K562 (cell line): ENCODE measurements around the gene KCNAB2. TPM values are rescaled to one million over a fixed set of nuclear protein-coding genes. Genes with fewer than 3 reads are reported as not detected.

ENCODE experiments used
- ATAC-seq: fragments of 200-7000 bp; cut with Tn5 transposase; 3 replicates; pipeline ENCODE4 v1.9.1; 2020; ENCODE audit warnings: moderate library complexity
- BruUV-seq: library from RNA; stranded (reverse); fragments of 400-500 nt; replicated peaks from 2 replicates; lab custom pipeline; 2021; lab: Mats Ljungman, UMichigan
- CTCF ChIA-PET: fragments of 300-600 bp; formaldehyde crosslinking; extraction: SDS; loops from one replicate; lab custom pipeline; 2021; ENCODE audit warnings: low intra/inter-chr PET ratio; lab: Yijun Ruan, JAX
- POLR2A ChIA-PET: fragments of 300-600, 350-650 bp; sonication (Branson Sonifier 250); formaldehyde crosslinking; extraction: SDS; loops from one replicate; lab custom pipeline; 2021; ENCODE audit warnings: antibody characterized with exemption, inconsistent platforms; lab: Yijun Ruan, JAX
- DNase-seq, 4 experiments: peaks; one replicate each; pipeline versions ENCODE4 v3.0.0 to v3.0.0-alpha.2; 2011 to 2018; ENCODE audit warnings: low spot score in 3 of 4, mixed read lengths in 3 of 4; ENCODE audit errors: extremely low read depth in 1 of 4
- FAIRE-seq: peaks from 2 replicates; lab custom pipeline; 2011; peaks lifted over from hg19 to GRCh38; lab: Jason Lieb, UNC
- H2AFZ ChIP-seq: 2 replicates; pipeline ENCODE4 v1.6.0; 2011; ENCODE audit warnings: low read depth, low read length, control low read depth, inconsistent platforms
- H3K27ac ChIP-seq: fragments of 200-600 bp; 3 replicates; pipeline ENCODE4 v1.8.0; 2011; ENCODE audit warnings: low read depth, mild to moderate bottlenecking, control low read depth, inconsistent platforms, low read length, moderate library complexity, mixed read lengths; ENCODE audit errors: extremely low read depth
- H3K27me3 ChIP-seq, 2 experiments: fragments of 300-600 bp in 1 of 2; 2 replicates in 1 of 2; 3 replicates in 1 of 2; pipeline versions ENCODE4 v1.6.0 to v1.8.0; 2011; ENCODE audit warnings: inconsistent platforms in 2 of 2, low read length in 2 of 2, mild to moderate bottlenecking in 1 of 2, mixed read lengths in 1 of 2, moderate library complexity in 1 of 2; ENCODE audit not compliant: control insufficient read depth in 2 of 2, insufficient read depth in 2 of 2
- H3K36me3 ChIP-seq: fragments of 300-600 bp; 3 replicates; pipeline ENCODE4 v1.8.0; 2011; ENCODE audit warnings: mild to moderate bottlenecking, low read length, inconsistent platforms; ENCODE audit not compliant: control insufficient read depth, insufficient read depth
- H3K4me1 ChIP-seq, 2 experiments: fragments of 200-600 bp in 1 of 2; replicated peaks in 1 of 2; 2 replicates in 1 of 2; 3 replicates in 1 of 2; pipeline versions ENCODE4 v1.5.1 to v1.8.0; 2011; ENCODE audit warnings: inconsistent platforms in 2 of 2, low read length in 2 of 2, mild to moderate bottlenecking in 1 of 2, mixed read lengths in 1 of 2, moderate library complexity in 1 of 2; ENCODE audit not compliant: control insufficient read depth in 2 of 2, insufficient read depth in 2 of 2
- H3K4me2 ChIP-seq: 2 replicates; pipeline ENCODE4 v1.6.1; 2011; ENCODE audit warnings: low read length, control low read depth, inconsistent platforms, mixed read lengths; ENCODE audit not compliant: insufficient read depth
- H3K4me3 ChIP-seq: fragments of 200-600 bp; sonication (generic), shearing (Covaris generic); 2 replicates; pipeline ENCODE4 v1.5.1; 2016; ENCODE audit warnings: control low read depth, inconsistent platforms
- H3K79me2 ChIP-seq: fragments of 200-600 bp; 3 replicates; pipeline ENCODE4 v1.8.0; 2011; ENCODE audit warnings: low read length, inconsistent platforms; ENCODE audit not compliant: control insufficient read depth, insufficient read depth
- H3K9ac ChIP-seq, 2 experiments: 2 replicates each; pipeline versions ENCODE4 v1.6.0 to v1.6.1; 2011; ENCODE audit warnings: low read depth in 2 of 2, low read length in 2 of 2, control low read depth in 1 of 2, inconsistent platforms in 1 of 2, mild to moderate bottlenecking in 1 of 2, mixed read lengths in 1 of 2; ENCODE audit not compliant: insufficient read depth in 1 of 2
- H3K9me1 ChIP-seq: one replicate; pipeline ENCODE4 v1.6.0; 2011; ENCODE audit warnings: inconsistent platforms, mild to moderate bottlenecking, low read length, moderate library complexity; ENCODE audit not compliant: control insufficient read depth, insufficient read depth
- H3K9me3 ChIP-seq: replicated peaks from 2 replicates; pipeline ENCODE4 v1.5.1; 2011; ENCODE audit warnings: low read depth, low read length, inconsistent platforms; ENCODE audit not compliant: control insufficient read depth, insufficient read depth
- H4K20me1 ChIP-seq: replicated peaks from 2 replicates; pipeline ENCODE4 v1.6.1; 2011; ENCODE audit warnings: low read length, inconsistent platforms, mixed read lengths; ENCODE audit not compliant: control insufficient read depth, insufficient read depth
- ARID3A ChIP-seq: IDR thresholded peaks from 2 replicates; pipeline ENCODE4 v1.6.1; 2012; ENCODE audit warnings: low read depth, low read length, improper control_type of control experiment, borderline replicate concordance
- ASH1L ChIP-seq: fragments of 450-650 bp; IDR thresholded peaks from 2 replicates; pipeline ENCODE4 v1.6.1; 2018; ENCODE audit warnings: borderline replicate concordance, mild to moderate bottlenecking, low read depth; ENCODE audit not compliant: partially characterized antibody
- BCOR ChIP-seq: fragments of 450-650 bp; IDR thresholded peaks from 2 replicates; pipeline ENCODE4 v1.6.1; 2016
- BDP1 ChIP-seq: IDR thresholded peaks from 3 replicates; pipeline ENCODE4 v1.6.1; 2011; ENCODE audit not compliant: insufficient read length, insufficient read depth
- BRD9 ChIP-seq: fragments of 450-650 bp; IDR thresholded peaks from 2 replicates; pipeline ENCODE4 v1.6.1; 2018; ENCODE audit warnings: low read depth; ENCODE audit not compliant: partially characterized antibody
- CBX1 ChIP-seq: sonication (generic); IDR thresholded peaks from 2 replicates; pipeline ENCODE4 v1.6.1; 2016; ENCODE audit warnings: antibody characterized with exemption, low read depth, mild to moderate bottlenecking
- CREB3L1 ChIP-seq: fragments of 450-650 bp; IDR thresholded peaks from 2 replicates; pipeline ENCODE4 v1.6.1; 2014; ENCODE audit warnings: low read depth, mild to moderate bottlenecking, moderate library complexity, borderline replicate concordance
- ERF ChIP-seq: fragments of 450-650 bp; formaldehyde crosslinking; IDR thresholded peaks from 2 replicates; pipeline ENCODE4 v1.4.0; 2020; ENCODE audit warnings: mild to moderate bottlenecking, mixed read lengths
- HDAC2 ChIP-seq: fragments of 450-650 bp; IDR thresholded peaks from 2 replicates; pipeline ENCODE4 v1.6.1; 2016; ENCODE audit warnings: mild to moderate bottlenecking
- LARP7 ChIP-seq: fragments of 450-650 bp; IDR thresholded peaks from 2 replicates; pipeline ENCODE4 v1.6.1; 2016
- NCOA4 ChIP-seq: fragments of 450-650 bp; IDR thresholded peaks from 2 replicates; pipeline ENCODE4 v1.6.1; 2018; ENCODE audit warnings: mild to moderate bottlenecking; ENCODE audit not compliant: partially characterized antibody
- NFE2L1 ChIP-seq: fragments of 450-650 bp; IDR thresholded peaks from 2 replicates; pipeline ENCODE4 v1.6.1; 2016; ENCODE audit warnings: missing genetic modification characterization, low read depth, mild to moderate bottlenecking, missing compliant biosample characterization, moderate library complexity, borderline replicate concordance
- POLR2G ChIP-seq: fragments of 200-400 bp; formaldehyde crosslinking; IDR thresholded peaks from 2 replicates; pipeline ENCODE4 v1.6.1; 2017; ENCODE audit warnings: low read depth, mild to moderate bottlenecking, antibody characterized with exemption, low read length, moderate library complexity
- SMARCA5 ChIP-seq: fragments of 450-650 bp; IDR thresholded peaks from 2 replicates; pipeline ENCODE4 v1.6.1; 2016
- SMARCB1 ChIP-seq: IDR thresholded peaks from 2 replicates; pipeline ENCODE4 v1.6.1; 2011; ENCODE audit warnings: improper control_type of control experiment, low read depth; ENCODE audit not compliant: insufficient read length
- TFE3 ChIP-seq: fragments of 450-650 bp; formaldehyde crosslinking; IDR thresholded peaks from 2 replicates; pipeline ENCODE4 v1.4.0; 2020; ENCODE audit warnings: mild to moderate bottlenecking, mixed read lengths
- ZBTB7A ChIP-seq: IDR thresholded peaks from 2 replicates; pipeline ENCODE4 v1.6.1; 2011; ENCODE audit warnings: low read depth, mild to moderate bottlenecking, low read length, moderate library complexity, borderline replicate concordance; ENCODE audit not compliant: control insufficient read depth
- ZNF79 ChIP-seq: fragments of 250-450 bp; sonication (Bioruptor Pico); IDR thresholded peaks from 2 replicates; pipeline ENCODE4 v1.4.0; 2020; ENCODE audit warnings: low read depth, mild to moderate bottlenecking, moderate library complexity
- ZSCAN29 ChIP-seq: fragments of 450-650 bp; IDR thresholded peaks from 2 replicates; pipeline ENCODE4 v1.6.1; 2017
- WGBS: fragments of 100-300 bp; shearing (Covaris generic); methylation state at CpG from one replicate; pipeline ENCODE4 v1.1.6; 2016; ENCODE audit warnings: low coverage, mixed read lengths; ENCODE audit not compliant: insufficient coverage; ENCODE audit errors: missing lambda C conversion rate; 5-methylcytosine and 5-hydroxymethylcytosine counted together
- in situ Hi-C: fragments of 300-500 bp; cut with MboI; formaldehyde crosslinking; loops from 4 replicates; pipeline ENCODE4 v1.15.0; 2018; ENCODE audit warnings: inconsistent platforms, mixed read lengths
- intact Hi-C: fragments of 100-400 bp; cut with micrococcal nuclease; formaldehyde crosslinking; loops from 2 replicates; pipeline ENCODE4 v1.14.2; 2022
- polyA plus RNA-seq, 8 experiments: library from polyadenylated mRNA; depleted of rRNA in 4 of 8; stranded (reverse) in 5 of 8; unstranded in 3 of 8; fragments of >200 nt; fragmentation: Nextera tagmentation in 2 of 8; fragmentation: Illumina TruSeq in 1 of 8; extraction: Ambion mirVana in 2 of 8; extraction: Trizol in 1 of 8; gene quantifications; 2 replicates each; pipeline versions ENCODE4 v1.2.1 to v1.2.3, GENCODE V29; 2011 to 2014; ENCODE audit warnings: inconsistent platforms in 1 of 8, missing spikeins in 1 of 8
- total RNA-seq, 7 experiments: library from RNA; depleted of rRNA in 6 of 7; stranded (reverse); fragments of >200 nt in 6 of 7; fragmentation: Illumina TruSeq in 2 of 7; extraction: Trizol in 2 of 7; gene quantifications; 2 replicates each; pipeline versions ENCODE4 v1.2.1 to v1.2.3, GENCODE V29; 2011 to 2021; ENCODE audit warnings: low replicate concordance in 1 of 7

The KCNAB2 gene
- total and polyA plus RNA-seq, 9 of the 15 experiments (the other 6 are each of a cell fraction or from before 2014, with no cell fraction given), result 1.8 to 15.8 (median 7.1) TPM

- ChIA-PET CTCF (interaction anchor here (0.5 kb wide), 1 partner anchor 587 kb away, joined by 3 read pairs; no protein-coding TSS in a partner anchor), POLR2A (interaction anchor here (0.6 to 2.2 kb wide), 3 partner anchors 10 to 12 kb away, joined by 3 to 7 read pairs (median 5); no protein-coding TSS in a partner anchor)
- H2AFZ ChIP-seq, result no peak overlapping the region
- H3K9ac ChIP-seq, result peak overlapping the region in 1 of 2 experiments; percentile 14; a peak in 1 of 4 replicates
- H3K27ac ChIP-seq, result no peak overlapping the region
- DNase-seq, result no peak
- peaks cover 41 to 85% of the 10 kb centered on the region in 2 experiments; a peak in 4 of 5 replicates for H3K27me3 ChIP-seq
- no peaks in the 10 kb centered on the region for H3K79me2 ChIP-seq
- in situ Hi-C loops (no loop called here), intact Hi-C loops (no loop called here)
- H3K4me2 ChIP-seq, result no peak overlapping the region
- peaks cover 33% of the 10 kb centered on the region for H4K20me1 ChIP-seq
- no peak for ATAC-seq
- no peaks in the 10 kb centered on the region for H3K36me3 ChIP-seq
- no peaks in the 10 kb centered on the region for H3K9me3 ChIP-seq
- WGBS, result 14% methylated on average over 18 of the region's 21 CpGs
- no peaks in the 10 kb centered on the region for H3K9me1 ChIP-seq
- BruUV-seq, result no TSS peak
- no peak for FAIRE-seq
- no peak overlapping the region for H3K4me3 ChIP-seq
- peaks cover 0 to 30% of the 10 kb centered on the region in 2 experiments; a peak in 2 of 5 replicates for H3K4me1 ChIP-seq
- no peak for TF ChIP-seq NFE2L1 (tag)
- no peak for TF ChIP-seq CREB3L1
- peak; percentile 94 for TF ChIP-seq BCOR
- no peak for TF ChIP-seq NCOA4
- no peak for TF ChIP-seq TFE3 (CRISPR knock-in tag)
- TF ChIP-seq ERF (CRISPR knock-in tag), result no peak
- TF ChIP-seq HDAC2, result peak; percentile 63
- no peak for TF ChIP-seq LARP7
- no peak for TF ChIP-seq SMARCB1
- peak; percentile 88 for TF ChIP-seq SMARCA5
- TF ChIP-seq ZSCAN29, result no peak
- no peak for TF ChIP-seq ASH1L
- 0 out of 2 replicates have a peak, but pooled peaks have one; percentile 22 for TF ChIP-seq ZBTB7A
- no peak for TF ChIP-seq ARID3A
- no peak for TF ChIP-seq BDP1
- no peak for TF ChIP-seq ZNF79
- TF ChIP-seq BRD9, result no peak
- peak; percentile 70; the same call in 1 of the 2 replicates for TF ChIP-seq CBX1
- 0 out of 2 replicates have a peak, but pooled peaks have one; percentile 3 for TF ChIP-seq POLR2G
Observed at GRCh38 chr1:6094801-6095505, 49.3 kb downstream of the KCNAB2 start.
